Adrenal gland (tissue), 5 donors: ENCODE data around the gene GAL3ST3.

Experiments used
- POLR2A ChIP-seq, 2 donors: fragments of 450-650 bp; IDR thresholded peaks; one replicate each; pipeline ENCODE4 v1.6.1; 2017; ENCODE audit warnings: antibody characterized with exemption in 2 of 2, mild to moderate bottlenecking in 2 of 2, moderate library complexity in 1 of 2
- TF ChIP-seq, protein P1 (sequence below), 6 experiments: fragments of 450-650 bp in 4 of 6; fragments of 200-600 bp in 2 of 6; sonication (generic) in 1 of 6; IDR thresholded peaks; 1 replicate in 5 of 6; 2 replicates in 1 of 6; pipeline versions ENCODE4 v1.5.1 to v1.8.0; 2016 to 2021; ENCODE audit warnings: antibody characterized with exemption in 6 of 6, mild to moderate bottlenecking in 2 of 6, moderate library complexity in 1 of 6
- donor health status: DM: no; HTN: no; CAD: no.

DNA sequence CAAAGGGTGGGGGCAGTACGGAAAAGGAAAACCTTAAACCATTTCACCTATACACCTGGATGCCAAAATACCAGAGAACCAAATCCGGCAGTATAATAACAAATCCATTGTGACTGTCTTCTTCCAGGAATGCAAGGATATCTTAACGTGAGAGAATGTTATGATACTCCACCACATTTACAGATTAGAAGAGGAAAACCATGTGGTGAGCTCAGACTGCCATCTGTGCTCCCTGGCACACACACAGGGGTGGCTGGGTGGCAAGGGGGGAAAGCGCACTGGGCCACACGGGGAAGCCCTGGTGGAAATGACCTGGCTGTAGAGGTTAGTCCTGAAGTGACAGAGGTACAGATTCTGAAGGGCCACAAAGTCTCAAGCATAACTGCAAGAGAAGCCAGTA lies 56.9 kb downstream of the GAL3ST3 start:
- TF ChIP-seq POLR2A (IDR thresholded peaks at IDR 0.05): no peak
- TF ChIP-seq, protein P1, sequence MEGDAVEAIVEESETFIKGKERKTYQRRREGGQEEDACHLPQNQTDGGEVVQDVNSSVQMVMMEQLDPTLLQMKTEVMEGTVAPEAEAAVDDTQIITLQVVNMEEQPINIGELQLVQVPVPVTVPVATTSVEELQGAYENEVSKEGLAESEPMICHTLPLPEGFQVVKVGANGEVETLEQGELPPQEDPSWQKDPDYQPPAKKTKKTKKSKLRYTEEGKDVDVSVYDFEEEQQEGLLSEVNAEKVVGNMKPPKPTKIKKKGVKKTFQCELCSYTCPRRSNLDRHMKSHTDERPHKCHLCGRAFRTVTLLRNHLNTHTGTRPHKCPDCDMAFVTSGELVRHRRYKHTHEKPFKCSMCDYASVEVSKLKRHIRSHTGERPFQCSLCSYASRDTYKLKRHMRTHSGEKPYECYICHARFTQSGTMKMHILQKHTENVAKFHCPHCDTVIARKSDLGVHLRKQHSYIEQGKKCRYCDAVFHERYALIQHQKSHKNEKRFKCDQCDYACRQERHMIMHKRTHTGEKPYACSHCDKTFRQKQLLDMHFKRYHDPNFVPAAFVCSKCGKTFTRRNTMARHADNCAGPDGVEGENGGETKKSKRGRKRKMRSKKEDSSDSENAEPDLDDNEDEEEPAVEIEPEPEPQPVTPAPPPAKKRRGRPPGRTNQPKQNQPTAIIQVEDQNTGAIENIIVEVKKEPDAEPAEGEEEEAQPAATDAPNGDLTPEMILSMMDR (IDR thresholded peaks at IDR 0.05): no peak
